IPS-18c (cell line): ENCODE measurements around the gene LCP1.
"Not testable (repeated sequence)": the region's sequence is repeated elsewhere in the genome, so short reads cannot be mapped to it uniquely, and the experiment has no call there.

Source experiments
- H3K4me3 ChIP-seq: 2 replicates; pipeline ENCODE4 v1.7.0; 2013; ENCODE audit warnings: low read depth, mild to moderate bottlenecking, low read length, moderate library complexity; ENCODE audit not compliant: insufficient read depth
- H3K9me3 ChIP-seq: one replicate; pipeline ENCODE4 v1.6.1; 2013; ENCODE audit warnings: mild to moderate bottlenecking, low read length, moderate library complexity; ENCODE audit not compliant: control insufficient read depth, insufficient read depth

Gene LCP1

GRCh38 chr13:46168341-46168740 lies 13.6 kb downstream of the LCP1 start:
- H3K9me3 ChIP-seq = no peaks in the 10 kb centered on the region
- no peak overlapping the region for H3K4me3 ChIP-seq

- no peak overlapping the region for H3K4me3 ChIP-seq
- H3K9me3 ChIP-seq = no peaks in the 10 kb centered on the region
These were observed 14.9 kb downstream of the LCP1 start for GRCh38 chr13:46166947-46167610.

- H3K4me3 ChIP-seq = no peak overlapping the region
These were observed 15.8 kb downstream of the LCP1 start for GRCh38 chr13:46166224-46166584.

GRCh38 chr13:46165485-46166223 lies 16.3 kb downstream of the LCP1 start:
- H3K9me3 ChIP-seq = no peaks in the 10 kb centered on the region
- no peak overlapping the region for H3K4me3 ChIP-seq

More at GRCh38 chr13:46166224-46166584, 15.8 kb downstream of the LCP1 start:
- H3K9me3 ChIP-seq = no peaks in the 10 kb centered on the region

- no peaks in the 10 kb centered on the region for H3K9me3 ChIP-seq
- no peak overlapping the region for H3K4me3 ChIP-seq
These were observed 17.3 kb downstream of the LCP1 start for GRCh38 chr13:46164661-46165060.

GRCh38 chr13:46162741-46163140 lies 19.2 kb downstream of the LCP1 start:
- not testable (repeated sequence) for H3K4me3 ChIP-seq, H3K9me3 ChIP-seq

- no peak overlapping the region for H3K4me3 ChIP-seq
These were observed 21.4 kb downstream of the LCP1 start for GRCh38 chr13:46160471-46161066.

GRCh38 chr13:46160065-46160464 lies 21.9 kb downstream of the LCP1 start:
- H3K9me3 ChIP-seq = no peaks in the 10 kb centered on the region
- no peak overlapping the region for H3K4me3 ChIP-seq

More at GRCh38 chr13:46160471-46161066, 21.4 kb downstream of the LCP1 start:
- H3K9me3 ChIP-seq = no peaks in the 10 kb centered on the region

- Histone ChIP-seq H3K9me3 (no peaks in the 10 kb centered on the region), H3K4me3 (no peak overlapping the region)
These were observed 23.0 kb downstream of the LCP1 start for GRCh38 chr13:46158983-46159382.

- no peak overlapping the region for H3K4me3 ChIP-seq
- H3K9me3 ChIP-seq = no peaks in the 10 kb centered on the region
These were observed 23.8 kb downstream of the LCP1 start for GRCh38 chr13:46158222-46158621.

GRCh38 chr13:46154136-46154801 lies 27.7 kb downstream of the LCP1 start:
- Histone ChIP-seq H3K4me3 (no peak overlapping the region), H3K9me3 (no peaks in the 10 kb centered on the region)

GRCh38 chr13:46152627-46153328 lies 29.2 kb downstream of the LCP1 start:
- no peak overlapping the region for H3K4me3 ChIP-seq
- no peaks in the 10 kb centered on the region for H3K9me3 ChIP-seq

- Histone ChIP-seq H3K9me3 (no peaks in the 10 kb centered on the region), H3K4me3 (no peak overlapping the region)
These were observed 31.8 kb downstream of the LCP1 start for GRCh38 chr13:46150134-46150693.

- Histone ChIP-seq H3K9me3 (no peaks in the 10 kb centered on the region), H3K4me3 (no peak overlapping the region)
These were observed 32.5 kb downstream of the LCP1 start for GRCh38 chr13:46149272-46150133.

GRCh38 chr13:46146898-46147297 lies 35.1 kb downstream of the LCP1 start:
- Histone ChIP-seq H3K9me3 (no peaks in the 10 kb centered on the region), H3K4me3 (no peak overlapping the region)

GRCh38 chr13:46145950-46146349 lies 36.0 kb downstream of the LCP1 start:
- Histone ChIP-seq H3K9me3 (no peaks in the 10 kb centered on the region), H3K4me3 (no peak overlapping the region)
